Naive thymus-derived CD4-positive, alpha-beta T cell (primary cell): Measurements from ENCODE around the gene ETV7. TPM values are rescaled to one million over a fixed set of nuclear protein-coding genes. Genes with fewer than 3 reads are reported as not detected.

Experiments
- ATAC-seq: fragments of 150-1000 bp; cut with Tn5 transposase; 2 replicates; pipeline ENCODE4 v1.10.0; 2021; ENCODE audit warnings: mild to moderate bottlenecking, moderate library complexity
- CTCF ChIA-PET: fragments of 350-600 bp; sonication (Branson Sonifier 250); formaldehyde crosslinking; loops from one replicate; lab custom pipeline; 2021; ENCODE audit warnings: antibody characterized with exemption; lab: Charles Lee
- POLR2A ChIA-PET: fragments of 350-600 bp; sonication (Branson Sonifier 250); formaldehyde crosslinking; loops from one replicate; lab custom pipeline; 2021; ENCODE audit warnings: antibody characterized with exemption, inconsistent platforms; lab: Charles Lee
- DNase-seq, 9 donors: peaks; one replicate each; pipeline versions ENCODE4 v3.0.0 to v3.0.0-alpha.2; 2020 to 2022; ENCODE audit warnings: mixed read lengths in 1 of 9
- H3K27ac ChIP-seq: one replicate; pipeline ENCODE4 v1.7.0; 2013; ENCODE audit warnings: mild to moderate bottlenecking, low read depth, low read length, moderate library complexity
- H3K27me3 ChIP-seq, 2 donors: one replicate each; pipeline ENCODE4 v1.7.0; 2013; ENCODE audit warnings: low read length in 2 of 2, mild to moderate bottlenecking in 2 of 2, moderate library complexity in 2 of 2; ENCODE audit not compliant: control insufficient read depth in 2 of 2, insufficient read depth in 2 of 2
- H3K36me3 ChIP-seq, 3 experiments: 1 replicate in 2 of 3; 2 replicates in 1 of 3; pipeline ENCODE4 v1.7.0; 2013; ENCODE audit warnings: low read length in 3 of 3, mild to moderate bottlenecking in 3 of 3, moderate library complexity in 1 of 3; ENCODE audit not compliant: insufficient read depth in 3 of 3, control insufficient read depth in 2 of 3
- H3K4me1 ChIP-seq, 2 donors: one replicate each; pipeline ENCODE4 v1.7.0; 2013; ENCODE audit warnings: low read length in 2 of 2, mild to moderate bottlenecking in 2 of 2, moderate library complexity in 1 of 2; ENCODE audit not compliant: control insufficient read depth in 2 of 2, insufficient read depth in 2 of 2
- H3K4me3 ChIP-seq: 2 replicates; pipeline ENCODE4 v1.7.0; 2013; ENCODE audit warnings: mild to moderate bottlenecking, low read length
- H3K9me3 ChIP-seq, 3 experiments: 1 replicate in 2 of 3; 2 replicates in 1 of 3; pipeline ENCODE4 v1.7.0; 2013; ENCODE audit warnings: low read length in 3 of 3; ENCODE audit not compliant: control insufficient read depth in 2 of 3
- H3K27ac Mint-ChIP-seq, 9 donors: one replicate each; pipeline ENCODE4 v1.8.0; 2020 to 2022; ENCODE audit warnings: mixed read lengths in 9 of 9, mild to moderate bottlenecking in 8 of 9, moderate library complexity in 5 of 9, inconsistent platforms in 2 of 9
- H3K27me3 Mint-ChIP-seq, 5 donors: one replicate each; pipeline ENCODE4 v1.8.0; 2021 to 2022; ENCODE audit warnings: mixed read lengths in 5 of 5, mild to moderate bottlenecking in 1 of 5
- H3K36me3 Mint-ChIP-seq, 5 donors: one replicate each; pipeline ENCODE4 v1.8.0; 2020 to 2022; ENCODE audit warnings: mixed read lengths in 5 of 5, mild to moderate bottlenecking in 3 of 5, inconsistent platforms in 1 of 5
- H3K4me1 Mint-ChIP-seq, 7 donors: one replicate each; pipeline ENCODE4 v1.8.0; 2020 to 2022; ENCODE audit warnings: mixed read lengths in 7 of 7, mild to moderate bottlenecking in 3 of 7, inconsistent platforms in 1 of 7
- H3K4me3 Mint-ChIP-seq, 10 donors: one replicate each; pipeline ENCODE4 v1.8.0; 2020 to 2022; ENCODE audit warnings: mild to moderate bottlenecking in 10 of 10, mixed read lengths in 10 of 10, moderate library complexity in 6 of 10, inconsistent platforms in 2 of 10
- H3K9me3 Mint-ChIP-seq, 11 donors: one replicate each; pipeline ENCODE4 v1.8.0; 2020 to 2022; ENCODE audit warnings: mixed read lengths in 11 of 11, mild to moderate bottlenecking in 4 of 11, inconsistent platforms in 1 of 11, moderate library complexity in 1 of 11
- intact Hi-C, 2 donors: fragments of 100-400 bp; cut with micrococcal nuclease; formaldehyde crosslinking; loops; one replicate each; pipeline ENCODE4 v1.15.1; 2023
- polyA plus RNA-seq, 2 donors: library from polyadenylated mRNA; unstranded; fragments of 300-500 nt; fragmentation: Illumina TruSeq; gene quantifications; one replicate each; pipeline ENCODE4 v1.2.3, GENCODE V29; 2021
- total RNA-seq, 6 experiments: library from RNA in 5 of 6; stranded (reverse) in 5 of 6; gene quantifications; 1 replicate in 5 of 6; 2 replicates in 1 of 6; pipeline ENCODE4 v1.2.3 and lab custom pipeline; 2021 to 2026

Gene ETV7
- total and polyA plus RNA-seq, 7 experiments from 2014 or later: 0.32 to 12.5 (median 0.79) TPM; not detected in 2

GRCh38 chr6:36317623-36318022 lies 69.8 kb downstream of the ETV7 start:
- intact Hi-C loops: no loop called here
- Mint-ChIP-seq H3K27me3 (peaks cover 0 to 20% (median 0%) of the 10 kb centered on the region in 5 donors), H3K4me1 (peaks cover 0 to 4% (median 0%) of the 10 kb centered on the region in 7 donors), H3K9me3 (no peaks in the 10 kb centered on the region), H3K4me3 (no peak overlapping the region), H3K36me3 (no peaks in the 10 kb centered on the region), H3K27ac (no peak overlapping the region)
- Histone ChIP-seq H3K27ac (no peak overlapping the region), H3K9me3 (no peaks in the 10 kb centered on the region), H3K4me1 (no peaks in the 10 kb centered on the region), H3K36me3 (no peaks in the 10 kb centered on the region), H3K27me3 (no peaks in the 10 kb centered on the region), H3K4me3 (no peak overlapping the region)
- POLR2A ChIA-PET: no interaction called here
- DNase-seq (no peak), ATAC-seq (no peak)
- CTCF ChIA-PET: no interaction called here

Other genes with a start within 250 kb of the ETV7 start
- gene BRPF3, start 190.9 kb downstream of the ETV7 start, total RNA-seq: 10 to 100 TPM; 27.5 to 40.0 (median 35.2) TPM
- gene BRPF3, start 190.9 kb downstream of the ETV7 start, polyA plus RNA-seq: 1 to 10 TPM; 5.1 to 9.0 TPM
- 1 to 10 TPM in 1 of 5 experiments, under 1 TPM in 1, not detected in 3; 0.66 to 2.0 TPM for gene PNPLA1, start 117.6 kb downstream of the ETV7 start, total RNA-seq
- gene PNPLA1, start 117.6 kb downstream of the ETV7 start, polyA plus RNA-seq: not detected
- gene BNIP5, start 50.8 kb downstream of the ETV7 start, total RNA-seq: under 1 TPM in 1 of 5 experiments, not detected in 4; 0.05 TPM
- not detected for gene BNIP5, start 50.8 kb downstream of the ETV7 start, polyA plus RNA-seq
- under 1 TPM; 0.15 to 0.64 (median 0.32) TPM for gene PXT1, start 55.2 kb upstream of the ETV7 start, total RNA-seq
- not detected for gene PXT1, start 55.2 kb upstream of the ETV7 start, polyA plus RNA-seq
- 10 to 100 TPM; 33.0 to 55.8 (median 33.2) TPM for gene KCTD20, start 55.3 kb upstream of the ETV7 start, total RNA-seq
- 10 to 100 TPM; 27.7 to 29.8 TPM for gene KCTD20, start 55.3 kb upstream of the ETV7 start, polyA plus RNA-seq
- 100 to 1,000 TPM in 2 of 5 experiments, 10 to 100 TPM in 3; 68.5 to 193 (median 95.0) TPM for gene STK38, start 159.8 kb upstream of the ETV7 start, total RNA-seq
- gene STK38, start 159.8 kb upstream of the ETV7 start, polyA plus RNA-seq: 100 to 1,000 TPM in 1 of 2 donors, 10 to 100 TPM in 1; 56.6 to 123 TPM
- 100 to 1,000 TPM; 317 to 510 (median 426) TPM for gene SRSF3, start 206.7 kb upstream of the ETV7 start, total RNA-seq
- gene SRSF3, start 206.7 kb upstream of the ETV7 start, polyA plus RNA-seq: 100 to 1,000 TPM; 359 to 403 TPM